ENCODE measurements around the gene WDR37.

The WDR37 gene

GRCh38 chr10:1128115-1128514 is 71.9 kb downstream of the WDR37 start:
- DNase-seq (ENCODE audit: low read depth), result no peak

GRCh38 chr10:1128649-1129048 is 72.5 kb downstream of the WDR37 start:
- DNase-seq (ENCODE audit: low read depth), result no peak

GRCh38 chr10:1130226-1130625 is 74.0 kb downstream of the WDR37 start:
- DNase-seq (ENCODE audit: low read depth), result no peak

GRCh38 chr10:1130995-1131790 is 75.0 kb downstream of the WDR37 start:
- no peak for DNase-seq (ENCODE audit: low read depth)

GRCh38 chr10:1132584-1132983 is 76.4 kb downstream of the WDR37 start:
- no peak for DNase-seq (ENCODE audit: low read depth)

GRCh38 chr10:1133495-1134045 is 77.4 kb downstream of the WDR37 start:
- DNase-seq (ENCODE audit: low read depth), result no peak

GRCh38 chr10:1134156-1134555 is 78.0 kb downstream of the WDR37 start:
- no peak for DNase-seq (ENCODE audit: low read depth)

- no peak for DNase-seq (ENCODE audit: low read depth)
Measured at GRCh38 chr10:1136268-1136667, 80.1 kb downstream of the WDR37 start.

- no peak for DNase-seq (ENCODE audit: low read depth)
Measured at GRCh38 chr10:1137499-1138163, 81.4 kb downstream of the WDR37 start.

GRCh38 chr10:1138529-1138928 is 82.3 kb downstream of the WDR37 start:
- DNase-seq (ENCODE audit: low read depth), result no peak

GRCh38 chr10:1141261-1141660 is 85.1 kb downstream of the WDR37 start:
- no peak for DNase-seq (ENCODE audit: low read depth)

GRCh38 chr10:1141701-1142100 is 85.5 kb downstream of the WDR37 start:
- DNase-seq (ENCODE audit: low read depth), result no peak

GRCh38 chr10:1142596-1142995 is 86.4 kb downstream of the WDR37 start:
- no peak for DNase-seq (ENCODE audit: low read depth)

- no peak for DNase-seq (ENCODE audit: low read depth)
Measured at GRCh38 chr10:1147810-1148209, 91.6 kb downstream of the WDR37 start.

GRCh38 chr10:1148855-1149605 is 92.8 kb downstream of the WDR37 start:
- no peak for DNase-seq (ENCODE audit: low read depth)

GRCh38 chr10:1149793-1150637 is 93.8 kb downstream of the WDR37 start:
- DNase-seq (ENCODE audit: low read depth), result no peak

GRCh38 chr10:1150638-1150955 is 94.4 kb downstream of the WDR37 start:
- no peak for DNase-seq (ENCODE audit: low read depth)

GRCh38 chr10:1151076-1152033 is 95.2 kb downstream of the WDR37 start:
- no peak for DNase-seq (ENCODE audit: low read depth)

- DNase-seq (ENCODE audit: low read depth), result no peak
Measured at GRCh38 chr10:1152386-1153250, 96.4 kb downstream of the WDR37 start.
